Omental fat pad (tissue), 4 donors: Measurements from ENCODE around the gene MAF. TPM values are rescaled to one million over a fixed set of nuclear protein-coding genes. Genes with fewer than 3 reads are reported as not detected.
A peak's percentile ranks its signal among the peaks of the same experiment; 100 is the strongest.

Experiments used
- ATAC-seq: fragments of 150-250 bp; one replicate; pipeline ENCODE4 v1.9.1; 2016; ENCODE audit warnings: mild to moderate bottlenecking, moderate library complexity; ENCODE audit not compliant: low FRiP score
- DNase-seq: peaks from one replicate; pipeline ENCODE4 v3.0.0-alpha.2; 2019; ENCODE audit warnings: low spot score
- total RNA-seq, 4 donors: library from RNA; depleted of rRNA; stranded (reverse); fragments of >200 nt; gene quantifications; one replicate each; pipeline ENCODE4 v1.1.0, GENCODE V29; 2016
- TF ChIP-seq, protein P1 (sequence below), 3 donors: fragments of 450-650 bp; IDR thresholded peaks; one replicate each; pipeline ENCODE4 v1.5.1; 2016 to 2017; ENCODE audit warnings: antibody characterized with exemption in 3 of 3, mild to moderate bottlenecking in 3 of 3, moderate library complexity in 2 of 3

MAF gene
- total RNA-seq, 4 donors from 2014 or later: 49.8 to 83.6 (median 67.8) TPM

DNA sequence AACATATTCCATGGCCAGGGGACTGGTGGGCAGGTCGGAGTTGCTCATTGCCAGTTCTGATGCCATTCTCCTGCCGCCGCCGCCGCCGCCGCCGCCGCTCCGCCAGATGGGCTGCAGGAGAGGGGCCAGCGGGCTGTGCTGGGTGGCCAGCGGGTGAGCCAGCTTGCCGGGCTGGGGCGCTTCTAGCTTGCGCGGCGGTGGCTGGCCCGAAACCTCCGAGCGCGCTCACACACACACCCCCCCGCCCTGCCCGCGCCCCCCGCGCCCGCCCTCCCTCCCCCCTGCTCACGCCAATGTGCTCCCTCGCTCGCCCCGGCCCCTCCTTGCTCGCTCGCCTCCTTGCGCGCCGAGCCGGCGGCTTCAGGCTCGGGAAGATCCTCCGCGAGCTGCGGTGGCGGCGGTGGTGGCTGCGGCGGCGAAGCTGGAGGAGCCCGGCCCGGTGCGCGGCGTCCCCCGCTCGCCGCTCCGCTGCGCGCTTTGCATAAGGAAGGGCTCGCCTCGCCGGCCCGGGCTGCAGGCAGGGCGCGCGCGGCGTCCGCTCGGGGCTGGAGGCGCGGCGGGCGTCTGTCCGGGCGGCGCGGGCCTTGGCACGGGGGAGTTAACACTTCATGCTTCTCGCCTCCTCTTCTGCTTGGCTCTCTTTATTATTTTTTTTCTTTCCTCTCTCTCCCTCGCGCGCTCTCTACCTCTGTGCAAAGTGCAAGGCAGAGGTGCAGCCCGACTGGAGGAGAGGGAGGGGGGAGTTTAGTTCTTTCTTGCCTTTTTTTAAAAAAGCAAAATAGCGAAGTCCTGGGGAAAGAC is 500 bp downstream of the MAF start:
- DNase-seq: no peak
- TF ChIP-seq, protein P1, sequence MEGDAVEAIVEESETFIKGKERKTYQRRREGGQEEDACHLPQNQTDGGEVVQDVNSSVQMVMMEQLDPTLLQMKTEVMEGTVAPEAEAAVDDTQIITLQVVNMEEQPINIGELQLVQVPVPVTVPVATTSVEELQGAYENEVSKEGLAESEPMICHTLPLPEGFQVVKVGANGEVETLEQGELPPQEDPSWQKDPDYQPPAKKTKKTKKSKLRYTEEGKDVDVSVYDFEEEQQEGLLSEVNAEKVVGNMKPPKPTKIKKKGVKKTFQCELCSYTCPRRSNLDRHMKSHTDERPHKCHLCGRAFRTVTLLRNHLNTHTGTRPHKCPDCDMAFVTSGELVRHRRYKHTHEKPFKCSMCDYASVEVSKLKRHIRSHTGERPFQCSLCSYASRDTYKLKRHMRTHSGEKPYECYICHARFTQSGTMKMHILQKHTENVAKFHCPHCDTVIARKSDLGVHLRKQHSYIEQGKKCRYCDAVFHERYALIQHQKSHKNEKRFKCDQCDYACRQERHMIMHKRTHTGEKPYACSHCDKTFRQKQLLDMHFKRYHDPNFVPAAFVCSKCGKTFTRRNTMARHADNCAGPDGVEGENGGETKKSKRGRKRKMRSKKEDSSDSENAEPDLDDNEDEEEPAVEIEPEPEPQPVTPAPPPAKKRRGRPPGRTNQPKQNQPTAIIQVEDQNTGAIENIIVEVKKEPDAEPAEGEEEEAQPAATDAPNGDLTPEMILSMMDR (IDR thresholded peaks at IDR 0.05): no peak
- ATAC-seq: peak; percentile 11

- no peak for DNase-seq
- peak; percentile 2 for ATAC-seq
- TF ChIP-seq, protein P1 (IDR thresholded peaks at IDR 0.05): no peak
These were observed 1.2 kb downstream of the MAF start for GRCh38 chr16:79599256-79599836.

GRCh38 chr16:79598348-79599181 is 2.0 kb downstream of the MAF start:
- no peak for DNase-seq
- TF ChIP-seq, protein P1 (IDR thresholded peaks at IDR 0.05): no peak
- ATAC-seq: no peak

DNA sequence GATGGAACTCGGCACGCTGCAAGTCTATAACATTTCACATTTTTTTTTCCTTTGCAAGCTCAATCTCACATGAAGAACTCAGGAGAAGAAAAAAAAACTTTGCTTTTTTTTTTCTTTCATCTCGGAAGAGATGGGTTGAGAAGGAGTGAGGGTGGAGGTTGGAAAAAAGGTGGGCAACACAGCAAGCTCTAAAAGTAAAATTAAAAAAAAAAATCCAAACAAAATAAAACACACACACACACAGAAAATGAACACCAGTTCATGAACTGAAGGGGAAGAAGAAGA is 2.5 kb downstream of the MAF start:
- TF ChIP-seq, protein P1 (IDR thresholded peaks at IDR 0.05): no peak
- ATAC-seq: no peak
- no peak for DNase-seq

DNA sequence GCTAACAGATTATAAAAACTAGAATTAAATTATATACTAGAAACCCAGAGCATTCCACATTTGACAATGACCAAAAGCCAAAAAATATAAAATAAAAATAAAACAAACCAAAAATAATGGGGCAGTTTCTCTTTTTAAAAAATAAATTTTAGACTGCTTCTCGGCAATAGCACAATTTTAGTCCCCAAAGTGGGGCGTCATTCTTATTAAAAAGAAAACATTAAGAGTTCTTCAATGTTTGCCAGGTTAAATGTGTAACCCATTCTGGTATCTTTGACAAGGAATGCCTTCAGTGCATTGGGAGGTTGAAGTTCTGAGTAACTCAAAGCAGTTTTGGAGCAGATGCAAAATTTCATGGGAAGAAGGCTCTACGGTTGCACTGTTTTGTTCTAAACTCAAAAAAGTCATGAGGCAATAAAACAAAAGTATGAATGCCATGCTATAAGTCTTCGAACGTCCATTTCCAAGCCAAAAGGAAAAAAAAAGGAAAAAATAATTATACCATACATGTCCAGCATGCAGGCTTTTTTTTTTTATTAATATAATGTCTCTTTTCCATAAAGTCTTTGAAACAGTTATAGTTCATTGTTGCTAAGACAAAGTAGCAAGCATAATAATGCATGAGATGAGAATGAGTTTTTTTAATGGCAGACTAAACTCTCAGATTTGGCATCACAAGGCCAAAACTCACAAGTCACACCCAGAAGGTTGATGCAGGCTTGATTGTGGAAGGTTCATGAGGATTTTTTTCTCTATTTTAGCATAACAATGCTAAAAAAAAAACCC is 3.1 kb downstream of the MAF start:
- TF ChIP-seq, protein P1 (IDR thresholded peaks at IDR 0.05): no peak
- no peak for DNase-seq
- no peak for ATAC-seq

- TF ChIP-seq, protein P1 (IDR thresholded peaks at IDR 0.05): no peak
- no peak for DNase-seq
- no peak for ATAC-seq
These were observed 4.5 kb downstream of the MAF start for GRCh38 chr16:79595931-79596450.
